HepG2 (cell line): ENCODE measurements around the gene METAP1D. TPM values are rescaled to one million over a fixed set of nuclear protein-coding genes. Genes with fewer than 3 reads are reported as not detected.

Source experiments
- BCL6 ChIP-seq: IDR thresholded peaks from 2 replicates; pipeline ENCODE4 v1.6.1; 2016; ENCODE audit warnings: missing genetic modification reagents, missing compliant biosample characterization
- CBX1 ChIP-seq: IDR thresholded peaks from one replicate; pipeline ENCODE4 v1.6.1; 2016; ENCODE audit warnings: antibody characterized with exemption, low read depth
- CEBPG ChIP-seq: IDR thresholded peaks from 2 replicates; pipeline ENCODE4 v1.6.1; 2016
- GPN1 ChIP-seq: sonication (generic); formaldehyde crosslinking; IDR thresholded peaks from 2 replicates; pipeline ENCODE4 v1.5.1; 2020; ENCODE audit warnings: missing genetic modification reagents, borderline replicate concordance
- HCFC1 ChIP-seq: fragments of 150-350 bp; IDR thresholded peaks from 2 replicates; pipeline ENCODE4 v1.6.1; 2014; ENCODE audit warnings: low read depth, low read length
- HNRNPLL ChIP-seq: fragments of 200-400 bp; formaldehyde crosslinking; IDR thresholded peaks from 2 replicates; pipeline ENCODE4 v1.6.1; 2017; ENCODE audit warnings: mild to moderate bottlenecking, low read depth, low read length; ENCODE audit not compliant: poor library complexity, severe bottlenecking
- NBN ChIP-seq: fragments of 450-650 bp; conservative IDR thresholded peaks from 2 replicates; pipeline ENCODE4 v1.6.1; 2017
- NFATC3 ChIP-seq: sonication (generic); formaldehyde crosslinking; IDR thresholded peaks from 2 replicates; pipeline ENCODE4 v1.5.1; 2020; ENCODE audit warnings: mild to moderate bottlenecking, missing genetic modification reagents
- POGZ ChIP-seq: sonication (generic); formaldehyde crosslinking; IDR thresholded peaks from 2 replicates; pipeline ENCODE4 v1.4.0; 2020; ENCODE audit warnings: mild to moderate bottlenecking, missing genetic modification reagents
- POLR2A ChIP-seq, 2 experiments: IDR thresholded peaks; 2 replicates each; pipeline ENCODE4 v1.6.1; 2011; ENCODE audit warnings: low read depth in 2 of 2, low read length in 2 of 2, mild to moderate bottlenecking in 1 of 2, moderate library complexity in 1 of 2; ENCODE audit not compliant: insufficient read depth in 1 of 2
- POLR2AphosphoS5 ChIP-seq: IDR thresholded peaks from 2 replicates; pipeline ENCODE4 v1.6.1; 2012; ENCODE audit warnings: low read depth, low read length
- REL ChIP-seq: sonication (generic); formaldehyde crosslinking; conservative IDR thresholded peaks from 2 replicates; pipeline ENCODE4 v1.8.0; 2022; ENCODE audit warnings: mild to moderate bottlenecking, missing genetic modification reagents, moderate library complexity
- RFX1 ChIP-seq: fragments of 450-650 bp; IDR thresholded peaks from 2 replicates; pipeline ENCODE4 v1.6.1; 2017
- SCMH1 ChIP-seq: sonication (generic); formaldehyde crosslinking; IDR thresholded peaks from 2 replicates; pipeline ENCODE4 v1.9.0; 2021; ENCODE audit warnings: missing genetic modification reagents, mild to moderate bottlenecking, borderline replicate concordance
- STAT5B ChIP-seq: sonication (generic); formaldehyde crosslinking; IDR thresholded peaks from 2 replicates; pipeline ENCODE4 v1.4.0; 2020; ENCODE audit warnings: missing genetic modification reagents
- STAT6 ChIP-seq: sonication (generic); formaldehyde crosslinking; IDR thresholded peaks from 2 replicates; pipeline ENCODE4 v1.4.0; 2020; ENCODE audit warnings: missing genetic modification reagents, mild to moderate bottlenecking, borderline replicate concordance
- TBL1XR1 ChIP-seq: fragments of 150-350 bp; IDR thresholded peaks from 2 replicates; pipeline ENCODE4 v1.6.1; 2014; ENCODE audit warnings: borderline replicate concordance, low read length; ENCODE audit not compliant: partially characterized antibody
- TOE1 ChIP-seq: sonication (generic); formaldehyde crosslinking; IDR thresholded peaks from 2 replicates; pipeline ENCODE4 v1.4.0; 2020; ENCODE audit warnings: mild to moderate bottlenecking, missing genetic modification reagents
- TSC22D2 ChIP-seq: sonication (generic); formaldehyde crosslinking; IDR thresholded peaks from 2 replicates; pipeline ENCODE4 v1.5.1; 2020; ENCODE audit warnings: missing genetic modification reagents, mild to moderate bottlenecking, borderline replicate concordance
- ZFP62 ChIP-seq: sonication (generic); formaldehyde crosslinking; IDR thresholded peaks from 2 replicates; pipeline ENCODE4 v1.4.0; 2020; ENCODE audit warnings: missing genetic modification reagents
- ZNF230 ChIP-seq: sonication (generic); formaldehyde crosslinking; IDR thresholded peaks from 2 replicates; pipeline ENCODE4 v1.4.0; 2020; ENCODE audit warnings: mild to moderate bottlenecking, missing genetic modification reagents
- ZNF232 ChIP-seq: sonication (generic); formaldehyde crosslinking; IDR thresholded peaks from 2 replicates; pipeline ENCODE4 v1.4.0; 2020; ENCODE audit warnings: missing genetic modification reagents, borderline replicate concordance
- ZNF431 ChIP-seq: sonication (generic); formaldehyde crosslinking; IDR thresholded peaks from 2 replicates; pipeline ENCODE4 v1.9.0; 2022; ENCODE audit warnings: missing genetic modification reagents, low read depth, mild to moderate bottlenecking, borderline replicate concordance
- ZNF652 ChIP-seq: IDR thresholded peaks from 2 replicates; pipeline ENCODE4 v1.6.1; 2016; ENCODE audit warnings: low read depth, borderline replicate concordance
- ZNF713 ChIP-seq: sonication (generic); formaldehyde crosslinking; IDR thresholded peaks from 2 replicates; pipeline ENCODE4 v1.4.0; 2020; ENCODE audit warnings: mild to moderate bottlenecking, missing genetic modification reagents
- polyA plus RNA-seq, 8 experiments: library from polyadenylated mRNA; depleted of rRNA in 3 of 8; stranded (reverse) in 7 of 8; unstranded in 1 of 8; fragments of >200 nt; fragmentation: Illumina TruSeq in 4 of 8; extraction: Trizol in 4 of 8; gene quantifications; 2 replicates each; pipeline versions ENCODE4 v1.2.1 to v1.2.3, GENCODE V29; 2011 to 2016; ENCODE audit warnings: low read depth in 4 of 8, missing spikeins in 1 of 8, mixed read lengths in 1 of 8; ENCODE audit not compliant: insufficient read depth in 1 of 8
- total RNA-seq, 5 experiments: library from RNA; depleted of rRNA; stranded (reverse); fragments of >200 nt; fragmentation: Illumina TruSeq; extraction: Trizol; gene quantifications; 2 replicates each; pipeline ENCODE4 v1.2.3, GENCODE V29; 2016; ENCODE audit warnings: low read depth in 1 of 5
- TF ChIP-seq, protein P1 (sequence below): sonication (generic); formaldehyde crosslinking; IDR thresholded peaks from 2 replicates; pipeline ENCODE4 v1.4.0; 2020; ENCODE audit warnings: missing genetic modification reagents, borderline replicate concordance

The METAP1D gene
- total and polyA plus RNA-seq, 2 of the 13 experiments (the other 11 are each of a cell fraction or from before 2014, with no cell fraction given) = 14.7 to 21.6 TPM

- TF ChIP-seq STAT6 = no peak
- TF ChIP-seq NBN = no peak
- no peak for TF ChIP-seq ZFP62 (CRISPR knock-in tag)
- 0 out of 2 replicates have a peak, but pooled peaks have one; percentile 2 for TF ChIP-seq ZNF230 (CRISPR knock-in tag)
- peak in 1 of 2 experiments; percentile 72; a peak in 2 of 4 replicates for TF ChIP-seq POLR2A (IDR thresholded peaks at IDR 0.05; ENCODE audit: insufficient read depth in 1 of 2, low read depth in 2 of 2, low read length in 2 of 2)
- TF ChIP-seq HCFC1 = no peak
- TF ChIP-seq TSC22D2 = peak; percentile 91; the same call in 1 of the 2 replicates
- no peak for TF ChIP-seq ZNF652 (CRISPR knock-in tag)
- TF ChIP-seq BCL6 = peak; percentile 57
- TF ChIP-seq GPN1 (CRISPR knock-in tag) = 0 out of 2 replicates have a peak, but pooled peaks have one; percentile 32
- TF ChIP-seq REL (CRISPR knock-in tag) = 0 out of 2 replicates have a peak, but pooled peaks have one; percentile 61
- peak; percentile 51; the same call in 1 of the 2 replicates for TF ChIP-seq RFX1
- TF ChIP-seq, protein P1, sequence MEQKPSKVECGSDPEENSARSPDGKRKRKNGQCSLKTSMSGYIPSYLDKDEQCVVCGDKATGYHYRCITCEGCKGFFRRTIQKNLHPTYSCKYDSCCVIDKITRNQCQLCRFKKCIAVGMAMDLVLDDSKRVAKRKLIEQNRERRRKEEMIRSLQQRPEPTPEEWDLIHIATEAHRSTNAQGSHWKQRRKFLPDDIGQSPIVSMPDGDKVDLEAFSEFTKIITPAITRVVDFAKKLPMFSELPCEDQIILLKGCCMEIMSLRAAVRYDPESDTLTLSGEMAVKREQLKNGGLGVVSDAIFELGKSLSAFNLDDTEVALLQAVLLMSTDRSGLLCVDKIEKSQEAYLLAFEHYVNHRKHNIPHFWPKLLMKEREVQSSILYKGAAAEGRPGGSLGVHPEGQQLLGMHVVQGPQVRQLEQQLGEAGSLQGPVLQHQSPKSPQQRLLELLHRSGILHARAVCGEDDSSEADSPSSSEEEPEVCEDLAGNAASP (CRISPR knock-in tag) = no peak
- TF ChIP-seq NFATC3 (CRISPR knock-in tag) = peak; percentile 71; the same call in 1 of the 2 replicates
- peak; percentile 69 for TF ChIP-seq POGZ (CRISPR knock-in tag)
- peak; percentile 81; the same call in 1 of the 2 replicates for TF ChIP-seq ZNF431 (CRISPR knock-in tag)
- TF ChIP-seq TBL1XR1 = no peak
- TF ChIP-seq HNRNPLL = peak; percentile 47
- no peak for TF ChIP-seq CBX1
- no peak for TF ChIP-seq ZNF713
- peak; percentile 98 for TF ChIP-seq ZNF232 (CRISPR knock-in tag)
- no peak for TF ChIP-seq CEBPG
- no peak for TF ChIP-seq STAT5B
- TF ChIP-seq POLR2AphosphoS5 = peak; percentile 40; the same call in 1 of the 2 replicates
- no peak for TF ChIP-seq SCMH1 (CRISPR knock-in tag)
- no peak for TF ChIP-seq TOE1 (CRISPR knock-in tag)
Measured at GRCh38 chr2:172102391-172103359, 102.9 kb downstream of the METAP1D start, which contains the start of gene DLX2 (continued).
